ENCODE results near the gene SMARCA5.
"Not testable (repeated sequence)": the region's sequence is repeated elsewhere in the genome, so short reads cannot be mapped to it uniquely, and the experiment has no call there.

The SMARCA5 gene, protein sequence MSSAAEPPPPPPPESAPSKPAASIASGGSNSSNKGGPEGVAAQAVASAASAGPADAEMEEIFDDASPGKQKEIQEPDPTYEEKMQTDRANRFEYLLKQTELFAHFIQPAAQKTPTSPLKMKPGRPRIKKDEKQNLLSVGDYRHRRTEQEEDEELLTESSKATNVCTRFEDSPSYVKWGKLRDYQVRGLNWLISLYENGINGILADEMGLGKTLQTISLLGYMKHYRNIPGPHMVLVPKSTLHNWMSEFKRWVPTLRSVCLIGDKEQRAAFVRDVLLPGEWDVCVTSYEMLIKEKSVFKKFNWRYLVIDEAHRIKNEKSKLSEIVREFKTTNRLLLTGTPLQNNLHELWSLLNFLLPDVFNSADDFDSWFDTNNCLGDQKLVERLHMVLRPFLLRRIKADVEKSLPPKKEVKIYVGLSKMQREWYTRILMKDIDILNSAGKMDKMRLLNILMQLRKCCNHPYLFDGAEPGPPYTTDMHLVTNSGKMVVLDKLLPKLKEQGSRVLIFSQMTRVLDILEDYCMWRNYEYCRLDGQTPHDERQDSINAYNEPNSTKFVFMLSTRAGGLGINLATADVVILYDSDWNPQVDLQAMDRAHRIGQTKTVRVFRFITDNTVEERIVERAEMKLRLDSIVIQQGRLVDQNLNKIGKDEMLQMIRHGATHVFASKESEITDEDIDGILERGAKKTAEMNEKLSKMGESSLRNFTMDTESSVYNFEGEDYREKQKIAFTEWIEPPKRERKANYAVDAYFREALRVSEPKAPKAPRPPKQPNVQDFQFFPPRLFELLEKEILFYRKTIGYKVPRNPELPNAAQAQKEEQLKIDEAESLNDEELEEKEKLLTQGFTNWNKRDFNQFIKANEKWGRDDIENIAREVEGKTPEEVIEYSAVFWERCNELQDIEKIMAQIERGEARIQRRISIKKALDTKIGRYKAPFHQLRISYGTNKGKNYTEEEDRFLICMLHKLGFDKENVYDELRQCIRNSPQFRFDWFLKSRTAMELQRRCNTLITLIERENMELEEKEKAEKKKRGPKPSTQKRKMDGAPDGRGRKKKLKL

DNA sequence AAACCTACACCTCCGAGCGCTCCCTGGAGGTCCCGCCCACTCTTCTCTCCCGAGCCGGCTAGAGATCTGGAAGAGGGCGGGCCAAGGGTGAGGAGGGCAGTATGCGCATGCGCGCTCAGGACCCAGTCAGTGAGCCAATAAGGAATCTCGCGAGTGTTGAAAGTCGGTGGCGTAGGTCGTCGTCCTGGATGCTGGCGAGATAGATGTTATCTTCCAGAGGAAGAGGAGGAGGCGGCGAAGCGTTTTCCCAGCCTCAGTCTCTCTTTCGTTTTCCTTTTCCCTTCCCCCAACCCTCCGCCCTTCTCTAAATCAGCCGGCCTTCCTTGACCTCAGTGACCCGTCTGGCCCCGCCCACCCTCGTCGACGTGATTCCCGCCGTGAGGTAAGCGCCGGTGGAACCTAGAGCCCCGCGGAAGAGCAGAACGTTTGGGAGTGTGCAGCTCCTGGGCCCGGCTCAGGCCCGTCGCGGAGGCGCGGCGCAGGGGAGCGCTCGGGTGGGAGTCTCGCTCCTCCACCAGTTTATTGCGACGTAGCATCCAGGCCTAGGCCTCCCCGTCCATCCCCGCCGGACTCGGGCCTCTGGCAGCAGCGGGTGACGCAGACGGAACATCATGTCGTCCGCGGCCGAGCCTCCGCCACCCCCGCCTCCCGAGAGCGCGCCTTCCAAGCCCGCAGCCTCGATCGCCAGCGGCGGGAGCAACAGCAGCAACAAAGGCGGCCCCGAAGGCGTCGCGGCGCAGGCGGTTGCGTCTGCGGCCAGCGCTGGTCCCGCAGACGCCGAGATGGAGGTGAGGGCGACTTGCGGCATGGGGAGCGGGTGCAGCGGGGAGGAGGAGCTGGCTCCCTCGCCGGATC is at the start of gene SMARCA5:
Gene SMARCA5 (plus strand): TSS at position 389 of the 855 bp plus-strand sequence. CDS start 223 bp downstream, at position 612.
- peak; percentile 93 for DNase-seq

DNA sequence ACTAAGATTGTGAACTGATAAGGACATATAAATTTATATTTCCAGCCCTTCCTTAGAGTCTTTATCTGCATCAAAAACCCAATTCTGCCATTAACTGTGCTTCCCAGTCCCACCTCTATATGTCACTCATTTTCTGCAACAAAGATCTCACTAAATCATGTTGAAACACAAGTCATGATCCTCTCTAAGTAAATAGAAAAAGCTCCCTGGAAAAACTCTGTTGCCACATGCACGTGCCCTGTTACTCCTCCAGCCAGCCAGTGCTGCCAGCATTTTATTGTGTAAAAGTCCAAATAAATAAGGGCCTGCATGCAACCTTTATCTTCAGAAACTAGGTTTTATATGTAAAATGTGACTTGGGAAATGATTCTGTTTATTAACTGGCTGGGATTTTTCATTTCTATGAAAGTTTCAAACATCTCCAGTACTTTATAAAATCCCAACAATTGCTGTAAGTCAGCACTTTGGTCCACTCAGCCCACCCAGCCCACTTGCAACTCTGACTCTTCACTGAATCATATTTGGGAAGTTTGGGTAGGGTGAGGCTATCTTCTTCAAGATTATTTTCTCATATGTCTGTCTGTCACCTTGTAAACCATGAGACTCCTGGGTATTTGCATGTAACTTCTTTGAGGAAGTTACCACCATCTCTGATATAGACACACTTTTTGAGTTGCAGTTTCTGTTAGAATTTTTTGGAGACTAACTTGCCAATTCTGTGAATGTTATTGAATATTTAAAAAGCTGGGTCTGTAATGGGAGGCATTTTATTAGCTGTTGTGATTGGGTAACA is 40.0 kb upstream of the SMARCA5 start:
- DNase-seq, result no peak

DNA sequence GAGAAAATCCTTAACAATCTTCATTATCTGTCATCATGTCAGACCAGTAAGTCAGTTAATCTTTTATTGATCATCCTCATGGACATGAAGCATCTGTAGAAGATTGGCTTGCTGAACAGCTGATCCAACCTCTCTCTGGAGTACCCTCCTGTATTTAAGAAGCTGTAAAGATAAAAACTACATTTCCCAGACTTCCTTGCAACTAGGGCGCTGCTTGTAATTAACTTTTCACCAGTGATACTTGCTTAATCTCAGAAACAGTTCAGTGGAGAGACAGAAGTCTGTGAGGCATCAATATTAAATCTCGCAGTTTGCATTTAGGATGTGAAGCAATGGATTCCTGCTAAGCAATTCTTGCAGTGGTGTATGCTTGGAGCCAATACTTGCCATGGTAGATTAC is 36.0 kb upstream of the SMARCA5 start:
- DNase-seq, result no peak

DNA sequence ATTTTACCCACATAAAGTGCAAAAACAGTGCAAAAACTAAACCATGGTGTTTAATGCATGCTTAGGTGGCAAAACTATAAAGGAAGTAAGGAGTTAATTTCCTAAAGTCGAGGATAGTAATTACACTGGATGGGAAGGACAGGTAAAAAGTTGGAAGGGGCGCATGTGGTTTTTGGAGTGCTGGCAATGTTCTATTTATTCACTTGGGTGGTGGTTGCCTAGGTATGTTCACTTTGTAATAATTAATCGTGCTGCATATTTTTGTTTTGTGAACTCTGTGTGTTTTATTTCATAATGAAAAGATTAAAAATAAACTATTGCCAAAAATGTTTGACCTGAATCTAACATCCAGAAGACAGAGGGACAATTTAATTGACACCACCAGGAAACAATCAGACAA is 32.1 kb upstream of the SMARCA5 start:
- DNase-seq, result no peak

DNA sequence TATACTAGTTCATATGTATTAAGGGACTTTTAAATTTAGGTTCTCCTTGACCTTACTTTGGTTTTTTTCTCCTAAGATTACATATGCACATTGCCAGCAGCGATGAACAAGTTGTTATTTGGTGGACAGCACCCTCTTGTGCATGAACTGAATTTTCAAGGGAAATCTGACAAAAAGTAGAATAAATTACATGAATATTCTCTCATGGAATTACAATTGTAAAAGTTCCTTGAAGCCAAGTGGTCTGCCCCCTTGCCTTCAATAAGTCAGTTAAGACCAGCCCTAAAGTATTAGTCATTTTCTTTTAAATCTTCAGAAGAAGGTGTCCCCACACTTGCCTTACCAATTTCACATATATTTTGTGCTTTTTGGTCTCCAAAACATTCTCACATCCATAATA is 30.7 kb upstream of the SMARCA5 start:
- peak; percentile 8 for DNase-seq

DNA sequence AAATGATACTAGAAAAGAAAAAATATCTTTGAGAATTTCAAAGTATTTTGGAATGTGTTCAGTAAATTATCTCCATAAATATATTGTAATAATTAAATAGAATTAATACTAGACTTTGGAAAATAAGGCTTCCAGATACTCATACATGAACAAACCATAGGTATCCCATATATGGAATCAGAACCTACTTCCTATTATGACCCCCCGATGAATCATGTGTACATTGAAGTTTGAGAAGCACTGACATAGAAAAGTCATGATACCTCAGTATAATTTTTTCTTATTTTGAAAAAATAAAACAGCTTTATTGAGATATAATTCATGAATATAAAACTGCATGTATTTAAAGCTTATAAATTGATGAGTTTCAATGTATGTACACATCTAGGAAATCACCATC is 27.2 kb upstream of the SMARCA5 start:
- no peak for DNase-seq

DNA sequence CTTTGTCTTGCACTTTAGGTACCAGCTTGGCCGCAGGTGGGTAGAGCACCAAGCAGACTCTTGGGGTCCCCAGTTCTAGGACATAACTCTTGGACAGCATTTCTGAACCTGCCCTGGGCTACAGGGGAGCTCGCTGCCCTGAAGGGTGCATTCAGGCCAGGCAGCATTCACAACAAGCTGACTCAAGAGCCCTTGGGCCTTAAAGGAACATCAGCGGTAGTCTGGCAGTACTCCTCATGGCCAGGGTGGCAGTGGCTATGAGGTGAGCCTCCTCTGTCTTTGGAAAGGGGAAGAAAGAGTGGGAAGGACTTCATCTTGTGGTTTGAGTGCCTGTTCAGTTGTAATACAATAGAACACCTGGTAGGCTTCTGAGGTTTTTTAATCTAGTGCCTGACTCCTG is 24.8 kb upstream of the SMARCA5 start:
- no peak for DNase-seq

DNA sequence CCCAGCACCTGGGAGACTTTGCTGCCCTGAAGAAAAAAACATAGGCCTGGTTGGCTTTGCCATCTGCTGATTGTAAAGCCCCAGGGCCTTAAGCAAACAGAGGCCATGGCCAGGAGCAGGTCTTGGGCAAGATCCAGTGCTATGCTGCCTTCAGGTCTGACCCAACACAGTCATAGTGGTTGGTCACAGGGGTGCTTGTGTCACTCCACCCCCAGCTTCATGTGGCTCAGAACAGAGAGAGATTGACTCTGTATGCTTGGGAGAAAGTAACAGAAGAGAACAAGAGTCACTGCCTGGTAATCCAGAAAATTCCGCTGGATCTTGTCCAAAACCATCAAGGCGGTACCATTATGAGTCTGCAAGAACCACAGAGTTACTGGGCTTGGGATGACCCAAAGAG is 24.4 kb upstream of the SMARCA5 start:
- DNase-seq, result no peak

DNA sequence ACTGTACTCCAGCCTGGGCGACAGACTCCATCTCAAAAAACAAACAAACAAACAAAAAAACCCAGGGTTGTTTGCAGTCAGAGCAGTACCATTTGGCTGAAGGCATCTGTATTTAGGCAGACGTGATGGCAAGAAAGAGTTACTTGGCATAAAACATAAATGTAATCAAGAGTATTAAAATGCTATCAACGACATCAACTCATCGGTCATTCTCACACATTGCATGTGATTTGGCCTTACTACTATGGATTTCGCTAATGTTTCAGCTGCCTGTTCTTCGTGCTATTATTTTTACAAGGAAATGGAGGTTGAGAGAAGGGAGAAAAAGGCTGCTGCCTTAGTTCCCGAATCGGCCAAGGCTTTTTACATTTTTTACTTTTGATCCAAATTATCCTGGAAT is 15.5 kb upstream of the SMARCA5 start:
- no peak for DNase-seq

DNA sequence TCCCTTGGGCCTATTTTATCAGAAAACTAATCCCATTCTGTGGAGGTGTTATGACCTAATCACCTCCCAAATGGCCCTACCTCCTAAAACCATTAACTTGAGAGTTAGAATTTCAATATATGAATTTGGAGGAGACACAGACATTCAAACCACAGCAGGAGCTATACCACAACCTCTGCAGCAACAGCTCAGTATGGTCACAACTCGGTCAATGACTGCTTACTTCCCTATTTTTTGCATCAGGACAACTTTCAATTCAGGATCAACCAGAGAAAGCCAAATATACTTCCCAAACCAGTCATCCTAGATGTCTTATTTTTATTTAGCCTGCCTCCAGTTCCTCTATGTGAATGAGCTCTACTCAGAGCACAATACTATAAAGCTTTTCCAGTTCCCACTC is 11.3 kb upstream of the SMARCA5 start:
- no peak for DNase-seq

DNA sequence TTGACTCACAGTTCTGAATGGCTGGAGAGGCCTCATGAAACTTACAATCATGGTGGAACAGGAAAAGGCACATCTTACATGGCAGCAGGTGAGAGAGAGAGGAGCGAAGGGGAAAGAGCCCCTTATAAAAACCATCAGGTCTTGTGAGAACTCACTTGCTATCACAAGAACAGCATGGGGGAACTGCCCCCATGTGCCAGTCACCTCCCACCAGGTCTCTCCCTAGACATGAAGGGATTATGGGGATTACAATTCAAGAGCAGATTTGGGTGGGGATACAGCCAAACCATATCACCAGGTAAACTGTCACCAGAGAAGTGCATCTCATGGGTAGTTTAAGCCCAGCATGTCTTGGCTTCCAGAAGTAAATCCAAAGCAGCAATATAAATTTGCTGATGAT is 7.5 kb upstream of the SMARCA5 start:
- DNase-seq, result no peak

DNA sequence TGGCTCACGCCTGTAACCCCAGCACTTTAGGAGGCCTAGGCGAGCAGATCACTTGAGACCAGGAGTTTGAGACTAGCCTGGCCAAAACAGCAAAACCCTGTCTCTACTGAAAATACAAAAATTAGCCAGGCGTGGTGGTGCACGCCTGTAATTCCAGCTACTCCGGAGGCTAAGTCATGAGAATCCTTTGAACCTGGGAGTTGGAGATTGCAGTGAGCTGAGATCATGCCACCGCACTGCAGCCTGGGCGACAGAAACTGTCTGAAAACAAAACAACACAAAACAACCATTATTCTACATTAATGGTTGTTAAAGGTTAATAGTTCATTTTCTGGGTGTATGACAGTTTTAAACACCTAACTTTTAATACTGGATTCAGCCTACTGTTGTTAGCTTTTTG is 1.6 kb upstream of the SMARCA5 start:
- DNase-seq, result no peak

DNA sequence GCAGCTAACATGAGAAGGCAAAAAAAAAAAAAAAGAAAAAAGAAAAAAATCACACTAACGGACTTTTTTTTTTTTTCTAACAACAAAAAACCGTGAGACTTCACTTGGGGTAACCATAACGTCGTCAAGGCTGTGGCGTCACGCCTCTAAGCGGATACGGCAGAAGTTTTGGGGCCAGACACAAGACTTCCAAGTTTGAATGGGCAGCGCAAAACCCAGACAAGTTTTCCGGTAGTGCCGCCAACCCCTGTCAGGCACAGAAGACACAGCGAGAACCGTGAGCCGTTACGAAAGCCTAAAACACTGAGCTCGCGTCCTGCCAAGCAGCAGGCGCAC is 556 bp upstream of the SMARCA5 start:
- peak; percentile 50 for DNase-seq

DNA sequence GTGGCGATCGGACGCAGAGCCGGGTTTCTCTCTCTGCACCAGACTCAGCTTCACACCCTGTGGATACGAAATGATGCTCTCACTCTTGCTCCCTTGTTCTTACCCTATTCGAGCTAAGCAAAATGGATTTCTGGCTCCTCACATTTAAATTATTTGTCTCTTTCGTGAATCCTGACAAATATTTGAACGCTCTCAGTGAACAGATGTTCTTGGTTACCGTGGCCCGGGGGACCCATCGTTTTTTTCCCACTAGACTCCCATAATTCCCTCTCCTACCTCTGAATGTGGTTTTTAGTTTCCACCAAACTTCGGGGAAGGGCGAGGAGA is 630 bp downstream of the SMARCA5 start:
- no peak for DNase-seq

DNA sequence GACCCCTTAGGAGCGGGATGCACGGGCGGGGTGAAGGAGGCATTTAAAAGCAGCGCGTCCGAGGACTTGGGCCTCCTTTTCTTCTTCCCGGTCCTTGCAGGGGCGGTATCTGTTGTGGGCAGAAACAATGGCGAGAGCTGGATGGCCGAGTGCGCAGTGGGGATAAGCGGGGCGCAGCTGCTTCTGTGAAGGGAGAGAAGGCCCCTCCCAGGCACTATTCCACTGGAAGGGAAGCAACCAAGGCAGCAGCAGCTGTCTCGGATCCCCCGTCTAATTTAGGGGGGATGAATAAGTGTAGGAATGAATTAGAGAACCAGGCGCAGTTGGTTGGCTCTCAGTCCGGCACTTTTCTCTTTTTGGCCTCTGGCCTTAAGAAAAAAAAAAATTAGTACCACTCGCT is 995 bp downstream of the SMARCA5 start:
- no peak for DNase-seq

DNA sequence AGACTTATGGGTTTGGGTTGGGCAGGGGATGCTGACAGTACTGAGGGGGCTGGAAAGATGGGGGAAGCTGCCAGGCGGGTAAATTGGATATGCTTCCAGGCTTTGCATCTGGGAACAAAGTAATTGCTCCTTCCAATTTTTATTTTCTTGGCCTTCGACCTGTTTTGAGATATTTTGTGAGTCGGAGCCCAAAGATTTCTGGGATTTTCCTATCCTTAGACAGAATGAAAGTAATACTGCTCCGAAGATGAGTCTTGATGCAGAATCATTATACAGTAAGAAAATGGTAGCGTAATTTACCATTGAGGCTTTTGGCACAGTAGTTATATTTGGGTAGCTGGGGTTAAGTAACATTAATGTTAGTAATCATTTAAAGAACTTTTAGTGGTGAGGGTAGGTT is 1.4 kb downstream of the SMARCA5 start:
- no peak for DNase-seq

DNA sequence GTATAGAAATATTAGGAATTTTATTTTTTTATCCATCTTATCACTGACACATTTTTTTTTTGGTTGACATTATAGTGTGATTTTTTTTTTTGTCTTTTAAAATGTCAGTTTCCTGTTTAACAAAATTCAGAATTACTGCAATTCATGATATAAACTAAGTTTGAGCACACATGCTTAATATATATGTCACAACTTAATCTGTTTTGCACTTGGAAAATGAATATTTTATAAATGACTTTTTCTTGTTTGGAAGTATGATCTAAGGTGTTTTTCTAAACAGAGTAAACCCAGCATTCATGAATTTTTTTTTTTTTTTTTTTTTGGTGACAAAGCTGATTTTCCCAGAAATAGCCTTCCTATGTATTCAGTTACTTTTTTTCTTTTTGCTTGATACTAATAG is 2.4 kb downstream of the SMARCA5 start:
- no peak for DNase-seq

DNA sequence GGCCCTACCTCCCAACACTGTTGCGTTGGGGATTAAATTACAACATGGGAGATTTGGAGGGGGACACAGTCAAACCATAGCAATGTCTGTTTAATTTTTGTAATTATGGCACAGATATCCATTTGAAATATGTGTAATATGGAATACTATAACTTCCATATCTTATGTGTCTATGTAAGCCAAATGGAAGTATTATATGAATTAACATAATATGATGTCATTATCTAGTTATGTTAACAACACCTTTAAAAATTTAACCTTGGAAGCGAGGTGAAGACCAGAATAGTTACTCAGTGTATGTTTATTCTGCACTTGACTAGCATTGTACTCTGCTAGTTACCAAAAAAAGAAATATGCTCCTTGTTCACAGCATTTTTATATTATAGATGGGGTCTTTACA is 4.3 kb downstream of the SMARCA5 start:
- no peak for DNase-seq

DNA sequence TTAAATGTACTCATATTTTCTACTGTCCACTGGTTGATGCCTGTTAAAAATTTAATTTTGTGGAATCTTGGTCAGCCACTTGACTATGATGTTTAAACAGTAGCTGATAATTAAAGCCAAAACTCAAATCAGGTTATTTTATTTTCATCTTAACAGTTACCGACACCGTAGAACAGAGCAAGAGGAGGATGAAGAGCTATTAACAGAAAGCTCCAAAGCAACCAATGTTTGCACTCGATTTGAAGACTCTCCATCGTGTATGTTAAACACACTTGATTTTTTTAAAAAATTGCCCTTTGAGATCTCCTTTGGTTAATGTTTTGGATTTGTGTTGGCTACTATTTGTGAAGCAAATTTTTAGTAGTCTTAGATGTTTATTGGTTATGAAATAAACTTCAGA is 10.7 kb downstream of the SMARCA5 start:
- no peak for DNase-seq

DNA sequence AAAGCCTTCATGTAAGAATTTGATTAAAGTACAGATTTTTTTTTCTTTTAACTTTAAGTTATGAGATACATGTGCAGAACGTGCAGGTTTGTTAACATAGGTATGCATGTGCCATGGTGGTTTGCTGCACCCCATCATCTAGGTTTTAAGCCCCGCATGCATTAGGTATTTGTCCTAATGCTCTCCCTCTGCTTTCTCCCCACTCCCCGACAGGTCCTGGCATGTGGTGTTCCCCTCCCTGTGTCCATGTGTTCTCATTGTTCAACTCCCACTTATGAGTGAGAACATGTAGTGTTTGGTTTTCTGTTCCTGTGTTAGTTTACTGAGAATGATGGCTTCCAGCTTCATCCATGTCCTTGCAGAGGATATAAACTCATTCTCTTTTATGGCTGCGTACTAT is 14.5 kb downstream of the SMARCA5 start:
- DNase-seq, result not testable (repeated sequence)

DNA sequence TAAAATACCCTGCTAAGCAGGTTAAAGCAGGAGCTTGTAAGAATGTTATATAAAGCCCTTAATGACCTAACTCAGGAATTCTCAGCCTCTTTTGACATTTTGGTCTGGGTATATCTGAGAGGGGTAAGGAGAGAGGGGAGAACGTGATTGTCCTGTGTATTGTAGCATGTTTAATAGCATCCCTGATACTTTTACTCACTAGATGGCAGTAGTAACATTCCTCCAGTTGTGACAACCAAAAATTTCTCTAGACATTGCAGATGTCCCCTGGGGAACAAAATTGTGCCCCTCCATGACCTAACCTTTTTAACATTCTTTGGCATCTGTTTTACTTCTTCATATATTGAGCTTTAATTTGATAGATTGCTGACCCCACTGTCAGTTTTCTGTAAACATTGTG is 17.9 kb downstream of the SMARCA5 start:
- no peak for DNase-seq

DNA sequence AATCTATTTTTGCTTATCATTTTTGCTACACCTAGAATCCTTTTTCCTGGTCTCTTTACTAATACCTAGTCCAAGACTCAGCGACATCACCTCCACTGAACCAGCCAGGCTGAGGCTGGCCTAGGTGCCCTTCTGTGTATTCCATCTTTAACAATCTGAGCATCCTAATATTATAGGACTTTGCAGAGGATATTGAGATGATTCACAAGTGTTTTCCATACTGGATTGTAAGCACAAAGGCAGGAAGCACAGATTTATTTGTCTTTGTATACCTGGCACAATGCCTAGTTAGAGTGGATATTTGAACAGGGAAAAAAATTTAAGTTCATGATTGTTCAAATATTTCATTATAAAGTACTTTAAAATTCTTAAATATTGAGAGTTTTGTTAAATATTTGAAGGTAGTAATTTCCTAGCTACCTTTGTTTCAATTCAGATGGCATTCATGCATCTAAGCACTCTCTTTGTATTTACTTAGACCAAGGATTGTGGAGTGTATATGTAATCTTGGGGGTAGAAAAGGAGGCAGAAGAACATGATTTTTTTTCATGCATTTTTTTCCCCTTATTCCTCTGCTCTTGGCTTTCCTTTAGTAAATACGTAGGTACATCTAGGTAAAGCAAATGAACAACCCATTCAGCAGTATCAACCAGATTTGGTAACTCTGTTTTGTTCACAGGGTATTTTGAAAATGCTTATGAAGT is 18.4 kb downstream of the SMARCA5 start:
- no peak for DNase-seq
